ENCODE data around the gene CRTAC1. TPM values are rescaled to one million over a fixed set of nuclear protein-coding genes. Genes with fewer than 3 reads are reported as not detected.
A peak's percentile ranks its signal among the peaks of the same experiment; 100 is the strongest.

Gene CRTAC1
- total RNA-seq, 4 donors from 2014 or later = 0.48 to 1.1 (median 1.0) TPM

GRCh38 chr10:98041352-98042043 lies 11.1 kb upstream of the CRTAC1 start:
- peak; percentile 56 for DNase-seq (ENCODE audit: low spot score)
- no peak for TF ChIP-seq CTCF (IDR thresholded peaks at IDR 0.05)
- no peak for ATAC-seq (ENCODE audit: low FRiP score)

- ATAC-seq (ENCODE audit: low FRiP score) = no peak
- no peak for TF ChIP-seq CTCF (IDR thresholded peaks at IDR 0.05)
- no peak for DNase-seq (ENCODE audit: low spot score)
Observed at GRCh38 chr10:98039690-98040381, 9.4 kb upstream of the CRTAC1 start.

- no peak for ATAC-seq (ENCODE audit: low FRiP score)
- no peak for TF ChIP-seq CTCF (IDR thresholded peaks at IDR 0.05)
- DNase-seq (ENCODE audit: low spot score) = no peak
Observed at GRCh38 chr10:98038288-98038687, 7.9 kb upstream of the CRTAC1 start.

GRCh38 chr10:98035599-98035998 lies 5.2 kb upstream of the CRTAC1 start:
- TF ChIP-seq CTCF (IDR thresholded peaks at IDR 0.05) = no peak
- no peak for DNase-seq (ENCODE audit: low spot score)
- ATAC-seq (ENCODE audit: low FRiP score) = no peak

GRCh38 chr10:98033515-98033914 lies 3.1 kb upstream of the CRTAC1 start:
- TF ChIP-seq CTCF (IDR thresholded peaks at IDR 0.05) = no peak
- DNase-seq (ENCODE audit: low spot score) (no peak), ATAC-seq (ENCODE audit: low FRiP score) (no peak)

- no peak for TF ChIP-seq CTCF (IDR thresholded peaks at IDR 0.05)
- DNase-seq (ENCODE audit: low spot score) (no peak), ATAC-seq (ENCODE audit: low FRiP score) (no peak)
Observed at GRCh38 chr10:98031440-98031839, 1.0 kb upstream of the CRTAC1 start.

GRCh38 chr10:98030991-98031431 lies 590 bp upstream of the CRTAC1 start:
- DNase-seq (ENCODE audit: low spot score) = no peak
- peak; percentile 27 for ATAC-seq (ENCODE audit: low FRiP score)

More at GRCh38 chr10:98030991-98031431, 590 bp upstream of the CRTAC1 start:
- TF ChIP-seq CTCF (IDR thresholded peaks at IDR 0.05) = no peak
